ENCODE measurements around the gene YIF1B.

Gene YIF1B

DNA sequence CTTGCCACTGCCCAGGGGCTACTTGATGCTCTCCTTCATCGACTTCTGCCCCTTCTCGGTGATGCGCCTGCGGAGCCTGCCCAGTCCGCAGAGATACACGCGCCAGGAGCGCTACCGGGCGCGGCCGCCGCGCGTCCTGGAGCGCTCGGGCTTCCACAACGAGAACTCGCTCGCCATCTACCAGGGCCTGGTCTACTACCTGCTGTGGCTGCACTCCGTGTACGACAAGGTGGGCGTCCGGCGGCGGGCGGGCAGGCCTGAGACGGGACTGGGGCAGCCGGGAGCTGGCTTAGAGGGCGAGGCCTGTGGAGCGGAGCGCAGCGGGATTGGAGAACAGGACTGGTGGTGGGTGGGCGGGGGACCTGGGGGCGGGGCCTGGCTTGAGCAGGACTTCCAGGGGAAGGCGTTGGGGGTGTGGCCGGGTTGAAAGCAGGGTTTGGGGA, 45.9 kb upstream of the YIF1B start:
- peak overlapping the region; percentile 71 for H2AFZ ChIP-seq (ENCODE audit: low read depth, low read length, severe bottlenecking)

DNA sequence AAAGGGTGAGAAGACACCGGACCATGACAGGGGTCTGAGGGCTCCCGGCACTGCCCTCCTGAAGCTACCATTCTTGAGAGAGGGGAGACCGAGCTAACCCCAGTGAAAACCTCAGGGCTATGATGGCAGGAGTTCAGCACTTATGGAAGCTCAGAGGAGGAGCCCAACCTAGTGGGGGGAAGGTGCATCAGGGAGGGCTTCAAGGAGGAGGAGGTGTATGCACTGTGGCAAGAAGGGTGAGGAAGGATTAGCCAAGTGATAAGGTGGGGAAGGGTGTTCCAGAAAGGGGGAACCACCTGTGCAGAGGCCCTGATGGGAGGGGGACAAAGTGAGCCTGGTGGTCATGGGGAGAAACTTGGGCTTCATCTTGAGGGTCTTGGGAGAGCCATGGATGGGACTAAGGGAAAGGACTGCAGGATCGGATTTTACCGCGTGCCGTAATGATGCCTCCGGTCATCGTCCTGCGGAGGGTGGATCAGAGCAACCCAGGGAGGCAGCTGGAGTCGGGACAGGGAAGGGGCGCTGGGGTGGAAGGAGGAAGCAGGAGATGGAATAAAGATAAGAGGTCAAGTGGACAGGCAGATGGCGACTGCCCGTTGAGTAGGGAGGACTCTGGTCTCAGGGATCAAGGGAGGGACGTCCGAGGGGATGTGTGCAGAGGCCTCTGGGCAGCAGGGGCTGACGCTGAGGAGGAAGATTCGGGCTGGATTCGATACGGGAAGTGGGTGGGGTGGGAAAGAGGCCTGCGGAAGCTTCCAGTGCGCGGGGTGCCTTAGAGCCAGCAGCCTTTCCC, 45.3 kb upstream of the YIF1B start:
- Histone ChIP-seq H3K4me3 (ENCODE audit: insufficient read depth, low read length, poor library complexity, severe bottlenecking) (no peak overlapping the region), H3K4me2 (ENCODE audit: low read depth, low read length, poor library complexity, severe bottlenecking) (peak overlapping the region; percentile 66), H3K9me3 (ENCODE audit: insufficient read depth, low read length) (no peaks in the 10 kb centered on the region), H2AFZ (ENCODE audit: low read depth, low read length, severe bottlenecking) (peak overlapping the region; percentile 71), H4K20me1 (ENCODE audit: low read depth, low read length) (no peaks in the 10 kb centered on the region), H3K9me2 (replicated peaks; ENCODE audit: insufficient read depth, low read length) (no peaks in the 10 kb centered on the region), H3K9ac (ENCODE audit: low read length) (no peak overlapping the region; the same call in 1 of the 2 replicates), H3K79me2 (ENCODE audit: insufficient read depth, low read length) (no peaks in the 10 kb centered on the region), H3K27me3 (ENCODE audit: low read length) (no peaks in the 10 kb centered on the region), H3K27ac (ENCODE audit: low read depth, low read length) (no peak overlapping the region), H3K36me3 (ENCODE audit: low read length) (no peaks in the 10 kb centered on the region), H3F3A (ENCODE audit: insufficient read depth) (no peaks in the 10 kb centered on the region)
- TF ChIP-seq EZH2phosphoT487 (conservative IDR thresholded peaks at IDR 0.05; ENCODE audit: low read length) = no peak
- TF ChIP-seq, protein P1, sequence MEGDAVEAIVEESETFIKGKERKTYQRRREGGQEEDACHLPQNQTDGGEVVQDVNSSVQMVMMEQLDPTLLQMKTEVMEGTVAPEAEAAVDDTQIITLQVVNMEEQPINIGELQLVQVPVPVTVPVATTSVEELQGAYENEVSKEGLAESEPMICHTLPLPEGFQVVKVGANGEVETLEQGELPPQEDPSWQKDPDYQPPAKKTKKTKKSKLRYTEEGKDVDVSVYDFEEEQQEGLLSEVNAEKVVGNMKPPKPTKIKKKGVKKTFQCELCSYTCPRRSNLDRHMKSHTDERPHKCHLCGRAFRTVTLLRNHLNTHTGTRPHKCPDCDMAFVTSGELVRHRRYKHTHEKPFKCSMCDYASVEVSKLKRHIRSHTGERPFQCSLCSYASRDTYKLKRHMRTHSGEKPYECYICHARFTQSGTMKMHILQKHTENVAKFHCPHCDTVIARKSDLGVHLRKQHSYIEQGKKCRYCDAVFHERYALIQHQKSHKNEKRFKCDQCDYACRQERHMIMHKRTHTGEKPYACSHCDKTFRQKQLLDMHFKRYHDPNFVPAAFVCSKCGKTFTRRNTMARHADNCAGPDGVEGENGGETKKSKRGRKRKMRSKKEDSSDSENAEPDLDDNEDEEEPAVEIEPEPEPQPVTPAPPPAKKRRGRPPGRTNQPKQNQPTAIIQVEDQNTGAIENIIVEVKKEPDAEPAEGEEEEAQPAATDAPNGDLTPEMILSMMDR (IDR thresholded peaks at IDR 0.05; ENCODE audit: insufficient read depth, low read length, poor library complexity, severe bottlenecking) = no peak

More for the DNA sequence above, 45.9 kb upstream of the YIF1B start:
- Histone ChIP-seq H3K9me2 (replicated peaks; ENCODE audit: insufficient read depth, low read length) (no peaks in the 10 kb centered on the region), H3K9me3 (ENCODE audit: insufficient read depth, low read length) (no peaks in the 10 kb centered on the region), H3K36me3 (ENCODE audit: low read length) (no peaks in the 10 kb centered on the region), H4K20me1 (ENCODE audit: low read depth, low read length) (no peaks in the 10 kb centered on the region), H3K4me3 (ENCODE audit: insufficient read depth, low read length, poor library complexity, severe bottlenecking) (peak overlapping the region; percentile 53), H3K27me3 (ENCODE audit: low read length) (no peaks in the 10 kb centered on the region), H3K27ac (ENCODE audit: low read depth, low read length) (no peak overlapping the region), H3K9ac (ENCODE audit: low read length) (peak overlapping the region; percentile 30; the same call in 1 of the 2 replicates), H3F3A (ENCODE audit: insufficient read depth) (no peaks in the 10 kb centered on the region), H3K4me2 (ENCODE audit: low read depth, low read length, poor library complexity, severe bottlenecking) (peak overlapping the region; percentile 66), H3K79me2 (ENCODE audit: insufficient read depth, low read length) (no peaks in the 10 kb centered on the region)
- TF ChIP-seq, protein P1 (IDR thresholded peaks at IDR 0.05; ENCODE audit: insufficient read depth, low read length, poor library complexity, severe bottlenecking) = no peak
- no peak for TF ChIP-seq EZH2phosphoT487 (conservative IDR thresholded peaks at IDR 0.05; ENCODE audit: low read length)

DNA sequence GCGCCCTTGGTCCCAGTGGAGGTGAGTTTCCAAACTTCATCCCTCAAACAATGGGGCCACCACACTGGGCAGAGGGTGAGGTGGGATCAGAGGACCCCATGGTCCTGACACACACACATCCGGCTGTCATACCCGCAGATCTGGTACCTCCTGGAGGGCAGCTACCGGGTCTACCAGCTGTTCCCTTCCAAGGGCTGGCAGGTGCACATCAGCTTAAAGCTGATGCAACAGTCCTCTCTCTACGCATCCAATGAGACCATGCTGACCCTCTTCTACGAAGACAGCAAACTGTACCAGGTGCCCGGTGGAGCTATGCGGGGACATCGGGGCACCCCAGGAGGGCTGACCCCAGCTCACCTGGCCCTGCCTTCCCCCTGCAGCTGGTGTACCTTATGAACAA, 44.6 kb upstream of the YIF1B start:
- H3K27me3 ChIP-seq (ENCODE audit: low read length) = no peaks in the 10 kb centered on the region
- H3K9ac ChIP-seq (ENCODE audit: low read length) = no peak overlapping the region
- no peaks in the 10 kb centered on the region for H4K20me1 ChIP-seq (ENCODE audit: low read depth, low read length)
- H3K4me3 ChIP-seq (ENCODE audit: insufficient read depth, low read length, poor library complexity, severe bottlenecking) = no peak overlapping the region
- H3K36me3 ChIP-seq (ENCODE audit: low read length) = no peaks in the 10 kb centered on the region
- no peaks in the 10 kb centered on the region for H3K9me2 ChIP-seq (replicated peaks; ENCODE audit: insufficient read depth, low read length)
- no peaks in the 10 kb centered on the region for H3F3A ChIP-seq (ENCODE audit: insufficient read depth)
- H3K27ac ChIP-seq (ENCODE audit: low read depth, low read length) = no peak overlapping the region
- H3K4me2 ChIP-seq (ENCODE audit: low read depth, low read length, poor library complexity, severe bottlenecking) = no peak overlapping the region
- H2AFZ ChIP-seq (ENCODE audit: low read depth, low read length, severe bottlenecking) = no peak overlapping the region
- TF ChIP-seq, protein P1 (IDR thresholded peaks at IDR 0.05; ENCODE audit: insufficient read depth, low read length, poor library complexity, severe bottlenecking) = no peak
- TF ChIP-seq EZH2phosphoT487 (conservative IDR thresholded peaks at IDR 0.05; ENCODE audit: low read length) = no peak
- H3K9me3 ChIP-seq (ENCODE audit: insufficient read depth, low read length) = no peaks in the 10 kb centered on the region
- no peaks in the 10 kb centered on the region for H3K79me2 ChIP-seq (ENCODE audit: insufficient read depth, low read length)

Data from SU-DHL-6 (cell line).